CD4-positive, CD25-positive, alpha-beta regulatory T cell (primary cell): ENCODE measurements around the gene CACNB4. TPM values are rescaled to one million over a fixed set of nuclear protein-coding genes. Genes with fewer than 3 reads are reported as not detected.
"Not testable (repeated sequence)": the region's sequence is repeated elsewhere in the genome, so short reads cannot be mapped to it uniquely, and the experiment has no call there.

Experiments
- ATAC-seq, 2 donors: fragments of 150-1000 bp; cut with Tn5 transposase; one replicate each; pipeline ENCODE4 v1.10.0; 2021; ENCODE audit warnings: low read depth in 2 of 2, moderate number of reproducible peaks in 2 of 2, moderate library complexity in 1 of 2
- DNase-seq, 3 donors: peaks; one replicate each; pipeline versions ENCODE4 v3.0.0 to v3.0.0-alpha.2; 2012 to 2022; ENCODE audit warnings: mixed read lengths in 1 of 3
- H3K27ac ChIP-seq: one replicate; pipeline ENCODE4 v1.7.0; 2013; ENCODE audit warnings: mild to moderate bottlenecking, low read length; ENCODE audit not compliant: insufficient read depth, poor library complexity, severe bottlenecking
- H3K27me3 ChIP-seq: one replicate; pipeline ENCODE4 v1.7.0; 2013; ENCODE audit warnings: low read length; ENCODE audit not compliant: control insufficient read depth, insufficient read depth
- H3K36me3 ChIP-seq: one replicate; pipeline ENCODE4 v1.7.0; 2013; ENCODE audit warnings: mild to moderate bottlenecking, low read length, moderate library complexity; ENCODE audit not compliant: control insufficient read depth, insufficient read depth
- H3K4me1 ChIP-seq: 2 replicates; pipeline ENCODE4 v1.7.0; 2013; ENCODE audit warnings: mild to moderate bottlenecking, low read length; ENCODE audit not compliant: insufficient read depth, control insufficient read depth, poor library complexity, severe bottlenecking
- H3K4me3 ChIP-seq: one replicate; pipeline ENCODE4 v1.7.0; 2013; ENCODE audit warnings: low read depth, mild to moderate bottlenecking, low read length, moderate library complexity
- H3K9me3 ChIP-seq, 2 experiments: 1 replicate in 1 of 2; 2 replicates in 1 of 2; pipeline ENCODE4 v1.7.0; 2013; ENCODE audit warnings: low read length in 2 of 2, mild to moderate bottlenecking in 1 of 2, moderate library complexity in 1 of 2; ENCODE audit not compliant: control insufficient read depth in 2 of 2
- H3K27ac Mint-ChIP-seq, 3 donors: one replicate each; pipeline ENCODE4 v1.8.0; 2020 to 2022; ENCODE audit warnings: mild to moderate bottlenecking in 3 of 3, mixed read lengths in 3 of 3, moderate library complexity in 2 of 3
- H3K27me3 Mint-ChIP-seq: one replicate; pipeline ENCODE4 v1.8.0; 2022; ENCODE audit warnings: mild to moderate bottlenecking, mixed read lengths
- H3K36me3 Mint-ChIP-seq: one replicate; pipeline ENCODE4 v1.8.0; 2020; ENCODE audit warnings: mixed read lengths
- H3K4me1 Mint-ChIP-seq, 4 donors: one replicate each; pipeline ENCODE4 v1.8.0; 2020 to 2022; ENCODE audit warnings: mixed read lengths in 4 of 4, mild to moderate bottlenecking in 1 of 4
- H3K4me3 Mint-ChIP-seq, 4 donors: one replicate each; pipeline ENCODE4 v1.8.0; 2020 to 2022; ENCODE audit warnings: mild to moderate bottlenecking in 4 of 4, mixed read lengths in 4 of 4, moderate library complexity in 3 of 4
- H3K9me3 Mint-ChIP-seq, 7 donors: one replicate each; pipeline ENCODE4 v1.8.0; 2020 to 2022; ENCODE audit warnings: mixed read lengths in 7 of 7, mild to moderate bottlenecking in 3 of 7, moderate library complexity in 2 of 7
- polyA plus RNA-seq, 4 donors: library from polyadenylated mRNA; unstranded; fragments of 300-500 nt; fragmentation: Illumina TruSeq; gene quantifications; one replicate each; pipeline ENCODE4 v1.2.3, GENCODE V29; 2021
- total RNA-seq: library from RNA; stranded (reverse); gene quantifications from one replicate; pipeline ENCODE4 v1.2.3, GENCODE V29; 2022

Gene CACNB4
- total and polyA plus RNA-seq, 5 donors from 2014 or later = 0.30 TPM; not detected in 4

DNA sequence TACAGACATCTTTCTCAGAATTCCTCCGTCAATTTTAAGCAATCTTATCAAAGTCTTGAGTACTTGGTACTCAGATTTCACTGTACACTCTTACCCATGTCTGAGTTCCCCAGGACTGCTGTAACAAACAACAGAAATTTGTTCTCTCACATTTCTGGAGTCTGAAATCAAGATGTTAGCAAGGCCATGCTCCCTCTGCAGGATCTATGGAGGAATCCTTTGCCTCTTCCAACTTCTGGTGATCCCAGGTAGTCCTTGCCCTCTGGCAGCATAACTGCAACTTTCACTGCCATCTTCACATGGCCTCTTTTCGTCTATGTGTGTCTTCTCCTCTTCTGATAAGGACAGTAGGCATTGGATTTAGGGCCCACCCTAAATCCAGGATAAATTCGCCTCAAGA lies 17.1 kb upstream of the CACNB4 start:
- no peak for ATAC-seq
- Histone ChIP-seq H3K27ac (no peak overlapping the region), H3K4me3 (no peak overlapping the region), H3K36me3 (peaks cover 8% of the 10 kb centered on the region), H3K27me3 (no peaks in the 10 kb centered on the region), H3K4me1 (no peaks in the 10 kb centered on the region), H3K9me3 (no peaks in the 10 kb centered on the region)
- no peak for DNase-seq
- H3K27ac Mint-ChIP-seq = peak overlapping the region in 2 of 3 donors; percentile 29 to 95
- peaks cover 6% of the 10 kb centered on the region for H3K36me3 Mint-ChIP-seq
- H3K4me1 Mint-ChIP-seq = no peaks in the 10 kb centered on the region
- H3K4me3 Mint-ChIP-seq = no peak overlapping the region
- H3K27me3 Mint-ChIP-seq = no peaks in the 10 kb centered on the region
- H3K9me3 Mint-ChIP-seq = no peaks in the 10 kb centered on the region

- no peaks in the 10 kb centered on the region for H3K9me3 ChIP-seq
- H3K9me3 Mint-ChIP-seq = no peaks in the 10 kb centered on the region
- H3K27ac Mint-ChIP-seq = no peak overlapping the region
- no peaks in the 10 kb centered on the region for H3K36me3 ChIP-seq
- H3K4me3 ChIP-seq = no peak overlapping the region
- no peaks in the 10 kb centered on the region for H3K4me1 ChIP-seq
- no peaks in the 10 kb centered on the region for H3K4me1 Mint-ChIP-seq
- H3K27me3 ChIP-seq = no peaks in the 10 kb centered on the region
- H3K4me3 Mint-ChIP-seq = no peak overlapping the region
- DNase-seq (no peak), ATAC-seq (no peak)
- H3K27ac ChIP-seq = no peak overlapping the region
- H3K27me3 Mint-ChIP-seq = no peaks in the 10 kb centered on the region
- H3K36me3 Mint-ChIP-seq = peaks cover 6% of the 10 kb centered on the region
Measured at GRCh38 chr2:152114366-152114765, 15.5 kb upstream of the CACNB4 start.

DNA sequence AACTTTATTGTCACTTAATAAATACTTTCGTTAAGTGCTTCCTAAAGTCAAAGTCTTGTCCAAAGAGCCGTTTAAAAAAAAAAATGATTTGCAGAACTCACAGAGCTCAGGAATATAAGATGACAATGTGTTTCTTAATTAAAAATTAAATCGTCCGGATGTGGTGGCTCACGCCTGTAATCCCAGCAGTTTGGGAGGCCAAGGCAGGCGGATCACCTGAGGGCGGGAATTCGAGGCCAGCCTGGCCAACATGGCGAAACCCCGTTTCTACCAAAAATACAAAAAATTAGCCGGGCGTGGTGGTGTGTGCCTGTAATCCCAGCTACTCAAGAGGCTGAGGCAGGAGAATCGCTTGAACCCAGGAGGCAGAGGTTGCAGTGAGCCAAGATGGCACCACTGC lies 8.3 kb upstream of the CACNB4 start:
- H3K27me3 Mint-ChIP-seq = peaks cover 12% of the 10 kb centered on the region
- not testable (repeated sequence) for DNase-seq, H3K4me1 ChIP-seq, H3K4me3 Mint-ChIP-seq, H3K27ac Mint-ChIP-seq, H3K36me3 ChIP-seq, H3K9me3 Mint-ChIP-seq, H3K9me3 ChIP-seq, H3K36me3 Mint-ChIP-seq, H3K4me3 ChIP-seq, H3K27me3 ChIP-seq, H3K4me1 Mint-ChIP-seq, H3K27ac ChIP-seq, ATAC-seq

- no peak for DNase-seq
- H3K27ac Mint-ChIP-seq = no peak overlapping the region
- H3K4me1 Mint-ChIP-seq = no peaks in the 10 kb centered on the region
- Histone ChIP-seq H3K4me1 (no peaks in the 10 kb centered on the region), H3K9me3 (no peaks in the 10 kb centered on the region), H3K4me3 (no peak overlapping the region), H3K36me3 (no peaks in the 10 kb centered on the region), H3K27ac (no peak overlapping the region), H3K27me3 (peaks cover 7% of the 10 kb centered on the region)
- H3K4me3 Mint-ChIP-seq = no peak overlapping the region
- no peaks in the 10 kb centered on the region for H3K9me3 Mint-ChIP-seq
- H3K27me3 Mint-ChIP-seq = peaks cover 17% of the 10 kb centered on the region
- H3K36me3 Mint-ChIP-seq = no peaks in the 10 kb centered on the region
- no peak for ATAC-seq
Measured at GRCh38 chr2:152106464-152106863, 7.6 kb upstream of the CACNB4 start.

GRCh38 chr2:152103271-152103670 lies 4.4 kb upstream of the CACNB4 start:
- Histone ChIP-seq H3K36me3 (no peaks in the 10 kb centered on the region), H3K4me1 (peaks cover 12% of the 10 kb centered on the region), H3K4me3 (no peak overlapping the region), H3K27ac (no peak overlapping the region), H3K27me3 (peaks cover 30% of the 10 kb centered on the region), H3K9me3 (no peaks in the 10 kb centered on the region)
- no peaks in the 10 kb centered on the region for H3K9me3 Mint-ChIP-seq
- H3K27ac Mint-ChIP-seq = no peak overlapping the region
- DNase-seq (no peak), ATAC-seq (no peak)
- H3K4me1 Mint-ChIP-seq = peaks cover 0 to 9% (median 4%) of the 10 kb centered on the region in 4 donors
- H3K4me3 Mint-ChIP-seq = no peak overlapping the region
- peaks cover 40% of the 10 kb centered on the region for H3K27me3 Mint-ChIP-seq
- H3K36me3 Mint-ChIP-seq = no peaks in the 10 kb centered on the region

- no peaks in the 10 kb centered on the region for H3K9me3 Mint-ChIP-seq
- Histone ChIP-seq H3K27ac (no peak overlapping the region), H3K36me3 (no peaks in the 10 kb centered on the region), H3K4me1 (peaks cover 19% of the 10 kb centered on the region), H3K27me3 (peaks cover 43% of the 10 kb centered on the region), H3K4me3 (no peak overlapping the region), H3K9me3 (no peaks in the 10 kb centered on the region)
- H3K4me1 Mint-ChIP-seq = peaks cover 0 to 18% (median 9%) of the 10 kb centered on the region in 4 donors
- DNase-seq (no peak), ATAC-seq (no peak)
- peaks cover 59% of the 10 kb centered on the region for H3K27me3 Mint-ChIP-seq
- H3K36me3 Mint-ChIP-seq = no peaks in the 10 kb centered on the region
- no peak overlapping the region for H3K27ac Mint-ChIP-seq
- no peak overlapping the region for H3K4me3 Mint-ChIP-seq
Measured at GRCh38 chr2:152100961-152101360, 2.1 kb upstream of the CACNB4 start.

DNA sequence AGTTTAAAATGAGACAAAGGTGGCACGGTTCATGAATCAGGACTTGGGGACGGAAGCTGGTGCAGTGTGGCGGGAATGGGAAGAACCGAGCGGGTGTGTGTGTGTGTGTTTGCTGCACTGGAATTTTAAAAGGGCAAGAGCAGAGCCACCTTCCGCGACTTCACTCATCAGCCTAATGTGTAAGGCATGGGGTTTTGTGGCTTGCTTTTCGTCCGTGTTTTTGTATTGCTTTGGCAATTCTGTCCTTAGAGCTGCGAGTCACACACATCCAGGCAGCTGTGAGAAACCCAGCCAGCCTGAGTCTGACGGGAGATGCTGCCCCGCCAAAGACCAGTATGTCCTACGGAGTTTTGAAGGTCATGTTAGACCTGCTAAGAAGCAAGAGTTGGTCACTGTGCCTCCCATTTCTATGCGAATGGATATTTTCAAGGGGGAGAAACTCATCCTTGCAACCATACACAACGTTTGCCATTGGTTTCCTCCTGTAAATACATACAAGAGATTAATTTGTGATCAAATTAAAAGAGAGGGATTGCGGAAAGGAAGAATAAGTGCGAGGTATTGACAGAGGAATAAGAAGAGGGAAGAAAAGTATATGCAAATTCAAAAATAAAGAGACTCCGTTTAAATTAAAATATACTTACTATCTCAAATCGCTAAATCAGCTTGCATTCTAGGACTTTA lies 665 bp upstream of the CACNB4 start:
- Mint-ChIP-seq H3K4me1 (peaks cover 0 to 18% (median 9%) of the 10 kb centered on the region in 4 donors), H3K27ac (no peak overlapping the region), H3K4me3 (peak overlapping the region; percentile 78 to 85 (median 82)), H3K36me3 (no peaks in the 10 kb centered on the region), H3K9me3 (no peaks in the 10 kb centered on the region), H3K27me3 (peaks cover 71% of the 10 kb centered on the region)
- Histone ChIP-seq H3K36me3 (no peaks in the 10 kb centered on the region), H3K27ac (no peak overlapping the region), H3K4me3 (no peak overlapping the region), H3K4me1 (peaks cover 19% of the 10 kb centered on the region), H3K9me3 (no peaks in the 10 kb centered on the region), H3K27me3 (peaks cover 55% of the 10 kb centered on the region)
- DNase-seq = no peak
- peak in 1 of 2 donors; percentile 31 for ATAC-seq

GRCh38 chr2:152097801-152098495 lies 896 bp downstream of the CACNB4 start:
- Mint-ChIP-seq H3K4me1 (peaks cover 0 to 18% (median 9%) of the 10 kb centered on the region in 4 donors), H3K4me3 (peak overlapping the region; percentile 55 to 82 (median 81)), H3K27me3 (peaks cover 72% of the 10 kb centered on the region), H3K27ac (no peak overlapping the region), H3K36me3 (no peaks in the 10 kb centered on the region), H3K9me3 (no peaks in the 10 kb centered on the region)
- Histone ChIP-seq H3K27me3 (peaks cover 55% of the 10 kb centered on the region), H3K4me1 (peaks cover 19% of the 10 kb centered on the region), H3K9me3 (no peaks in the 10 kb centered on the region), H3K36me3 (no peaks in the 10 kb centered on the region), H3K4me3 (peak overlapping the region; percentile 26), H3K27ac (no peak overlapping the region)
- ATAC-seq (peak in 1 of 2 donors; percentile 11), DNase-seq (no peak)
